K562 treated with DMSO at 1 percent for 24 hours (cell line): ENCODE measurements around the gene B3GALT6. TPM values are rescaled to one million over a fixed set of nuclear protein-coding genes. Genes with fewer than 3 reads are reported as not detected.

Experiments
- total RNA-seq: library from RNA; unstranded; fragments of 300-600 nt; gene quantifications from 2 replicates; pipeline ENCODE4 v1.2.3, GENCODE V29; 2022; ENCODE audit warnings: low read depth; ENCODE audit not compliant: insufficient read depth

The B3GALT6 gene
- total RNA-seq: 17.9 and 21.2 TPM in 2 replicates

DNA sequence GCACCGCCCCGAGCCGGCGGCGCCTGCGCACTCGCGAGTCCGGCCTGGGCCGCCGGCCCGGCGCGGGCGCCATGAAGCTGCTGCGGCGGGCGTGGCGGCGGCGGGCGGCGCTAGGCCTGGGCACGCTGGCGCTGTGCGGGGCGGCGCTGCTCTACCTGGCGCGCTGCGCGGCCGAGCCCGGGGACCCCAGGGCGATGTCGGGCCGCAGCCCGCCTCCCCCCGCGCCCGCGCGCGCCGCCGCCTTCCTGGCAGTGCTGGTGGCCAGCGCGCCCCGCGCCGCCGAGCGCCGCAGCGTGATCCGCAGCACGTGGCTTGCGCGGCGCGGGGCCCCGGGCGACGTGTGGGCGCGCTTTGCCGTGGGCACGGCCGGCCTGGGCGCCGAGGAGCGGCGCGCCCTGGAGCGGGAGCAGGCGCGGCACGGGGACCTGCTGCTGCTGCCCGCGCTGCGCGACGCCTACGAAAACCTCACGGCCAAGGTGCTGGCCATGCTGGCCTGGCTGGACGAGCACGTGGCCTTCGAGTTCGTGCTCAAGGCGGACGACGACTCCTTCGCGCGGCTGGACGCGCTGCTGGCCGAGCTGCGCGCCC is at the start of gene B3GALT6:
Gene B3GALT6, plus strand, starts transcription at position 30 of the 588 bp plus-strand sequence. Its CDS starts 42 bp downstream, at position 72.

DNA sequence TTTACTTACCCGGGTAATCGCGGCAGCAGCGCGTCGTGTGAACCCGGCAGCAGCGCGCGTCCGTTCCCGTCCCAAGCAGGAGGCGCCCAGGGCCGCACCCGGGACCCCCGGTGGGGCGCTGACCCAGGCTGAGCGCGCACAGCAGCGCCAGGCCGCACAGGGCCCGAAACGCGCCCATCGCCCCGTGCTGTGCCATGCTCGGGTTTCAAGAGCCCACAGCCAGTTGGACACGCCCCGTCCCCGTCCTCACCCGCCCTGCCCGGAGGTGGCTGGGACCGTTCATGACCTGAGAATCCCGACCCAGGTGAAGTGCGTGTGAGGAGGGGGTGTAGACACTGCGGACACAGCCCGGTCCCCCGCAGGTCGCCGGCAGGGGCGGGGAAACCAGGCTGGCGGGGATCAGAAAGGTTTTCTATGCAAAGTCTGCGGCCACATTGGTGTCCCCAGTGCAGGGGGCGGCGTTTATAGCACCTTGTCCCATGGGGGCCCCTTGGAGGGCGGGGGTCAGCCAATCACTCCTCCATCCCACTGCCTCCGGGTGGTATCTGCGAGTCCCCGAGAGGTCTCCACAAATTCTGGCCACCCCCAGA is 25.6 kb upstream of the B3GALT6 start, which contains the start of gene TNFRSF18:
Gene TNFRSF18, minus strand, starts transcription at position 217 of the 590 bp plus-strand sequence. Its CDS starts 21 bp downstream, at position 196.

DNA sequence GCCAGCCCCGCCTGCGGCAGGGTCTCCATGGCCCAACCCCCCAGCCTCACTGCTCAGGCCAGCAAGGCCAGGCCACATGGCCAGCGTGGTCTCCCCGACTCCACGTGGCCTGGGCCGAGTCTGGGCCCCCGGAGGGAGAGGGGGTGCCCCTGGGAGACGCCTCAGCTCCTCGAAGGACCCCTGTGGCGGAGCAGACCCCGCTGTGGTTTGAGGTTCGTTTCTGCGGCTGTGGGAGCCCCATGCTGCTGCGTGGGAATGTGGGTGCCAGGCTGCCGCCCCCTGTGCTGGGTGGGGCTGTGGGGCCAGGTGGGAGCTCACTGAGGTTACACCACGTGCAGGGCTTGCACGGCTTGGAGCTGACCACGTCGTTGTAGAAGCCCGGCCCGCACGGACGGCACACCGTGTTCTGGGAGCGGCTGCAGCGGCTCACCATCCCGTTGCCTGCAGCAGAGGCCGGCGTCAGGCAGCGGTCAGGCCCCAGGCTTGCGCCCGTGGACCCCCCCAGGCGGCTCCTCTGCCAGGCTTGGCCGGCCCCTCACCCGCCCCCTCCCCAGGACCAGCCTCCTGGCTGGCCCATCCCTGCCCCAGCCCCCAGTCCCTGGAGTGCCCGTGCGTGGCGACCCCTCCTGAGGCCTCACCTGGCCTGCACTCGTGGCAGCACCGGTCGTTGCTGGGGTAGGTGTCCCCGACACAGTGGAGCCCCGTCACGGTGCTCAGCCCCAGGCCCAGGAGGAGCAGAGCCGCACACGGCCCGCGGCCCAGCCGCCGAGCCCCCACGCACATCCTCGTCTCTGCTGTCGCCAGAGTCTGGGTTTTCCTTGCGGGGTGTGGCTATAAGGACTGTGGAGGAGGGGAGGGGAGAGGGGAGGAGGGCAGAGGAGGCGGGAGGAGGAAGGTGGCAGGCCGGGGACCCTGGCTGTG is 18.4 kb upstream of the B3GALT6 start, which contains the start of gene TNFRSF4:
Gene TNFRSF4, minus strand, starts transcription at position 809 of the 921 bp plus-strand sequence. Its CDS starts 26 bp downstream, at position 783.

DNA sequence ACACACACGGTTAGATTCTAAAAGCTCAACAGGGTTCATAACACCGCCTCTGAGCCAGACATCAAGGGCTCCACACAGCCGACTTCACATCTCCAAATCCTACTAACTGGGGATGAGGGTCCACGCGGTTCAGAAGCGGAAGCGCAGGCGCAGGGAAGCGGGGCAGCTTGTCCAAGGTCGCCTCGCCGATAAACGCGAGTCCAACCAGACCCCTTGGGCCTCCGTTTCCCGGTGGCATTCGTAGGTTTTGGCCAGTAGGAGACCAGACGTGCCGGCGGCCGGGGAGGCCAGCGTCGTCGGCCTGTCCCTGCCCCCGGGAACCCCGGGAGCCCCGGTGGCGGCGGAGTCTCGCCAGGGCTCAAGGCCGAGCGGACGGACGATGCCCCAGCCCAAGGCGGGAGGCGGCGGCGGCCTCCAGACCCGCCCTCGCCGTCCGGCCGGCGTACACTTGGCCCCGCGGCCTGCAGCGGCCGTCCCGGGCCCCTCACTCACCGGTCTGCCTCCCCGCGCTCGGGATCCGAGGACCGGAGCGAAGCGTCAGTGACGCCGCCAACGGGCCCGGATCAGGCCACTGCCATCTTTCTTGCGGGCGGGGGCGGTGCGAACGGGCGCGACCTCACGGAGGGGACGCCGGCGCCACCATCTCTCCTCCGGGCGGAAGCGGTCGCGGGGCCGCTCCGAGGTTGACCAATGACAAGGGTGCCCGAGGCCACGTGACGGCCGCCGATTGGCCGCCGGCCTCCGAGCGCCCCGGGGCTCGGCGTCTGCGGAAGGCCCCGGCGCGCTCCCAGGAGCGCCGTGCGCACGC is 433 bp upstream of the B3GALT6 start, which contains the start of gene SDF4:
Gene SDF4, minus strand, starts transcription at position 602 of the 808 bp plus-strand sequence. CDS start 3,229 bp downstream, outside the sequence.

DNA sequence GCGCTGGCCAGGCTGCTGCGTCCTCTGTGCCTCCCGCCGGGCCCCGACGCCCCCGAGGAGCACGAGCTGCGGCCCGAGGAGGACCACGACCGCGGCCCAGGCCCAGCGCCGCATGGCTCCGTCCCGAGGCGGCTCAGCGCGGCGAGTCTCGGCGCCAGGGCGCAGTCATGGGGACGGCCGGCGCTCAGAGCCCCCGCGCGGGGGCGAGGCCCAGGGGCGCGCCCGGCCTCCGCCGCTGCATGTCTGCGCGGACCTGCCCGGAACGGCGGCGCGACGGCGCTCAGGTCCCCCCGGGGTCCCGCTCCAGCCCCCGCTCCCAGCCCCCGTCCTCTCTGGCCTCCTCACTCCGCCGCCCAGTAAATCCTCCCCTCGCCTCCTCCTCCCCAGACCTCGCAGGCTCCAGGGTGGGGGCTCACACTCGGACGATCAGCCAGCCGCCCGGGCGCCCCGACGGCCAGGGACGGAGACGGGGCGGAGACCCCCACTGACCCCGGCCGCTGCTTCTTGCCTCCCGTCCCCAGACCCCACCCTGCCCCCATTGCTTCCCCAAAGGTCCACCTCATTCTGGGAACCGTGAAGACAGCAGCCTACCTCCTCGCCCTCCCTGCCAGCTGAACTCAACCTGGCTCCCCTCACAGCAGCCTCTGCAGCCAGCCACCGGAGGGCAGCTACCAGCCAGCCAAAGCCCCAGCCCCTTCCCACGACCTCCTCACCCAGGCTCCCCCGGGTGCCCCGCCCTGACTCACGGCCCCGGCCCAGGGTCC is 14.7 kb downstream of the B3GALT6 start, which contains the start of gene C1QTNF12:
Gene C1QTNF12, minus strand, starts transcription at position 146 of the 764 bp plus-strand sequence. Its CDS starts 32 bp downstream, at position 114.

DNA sequence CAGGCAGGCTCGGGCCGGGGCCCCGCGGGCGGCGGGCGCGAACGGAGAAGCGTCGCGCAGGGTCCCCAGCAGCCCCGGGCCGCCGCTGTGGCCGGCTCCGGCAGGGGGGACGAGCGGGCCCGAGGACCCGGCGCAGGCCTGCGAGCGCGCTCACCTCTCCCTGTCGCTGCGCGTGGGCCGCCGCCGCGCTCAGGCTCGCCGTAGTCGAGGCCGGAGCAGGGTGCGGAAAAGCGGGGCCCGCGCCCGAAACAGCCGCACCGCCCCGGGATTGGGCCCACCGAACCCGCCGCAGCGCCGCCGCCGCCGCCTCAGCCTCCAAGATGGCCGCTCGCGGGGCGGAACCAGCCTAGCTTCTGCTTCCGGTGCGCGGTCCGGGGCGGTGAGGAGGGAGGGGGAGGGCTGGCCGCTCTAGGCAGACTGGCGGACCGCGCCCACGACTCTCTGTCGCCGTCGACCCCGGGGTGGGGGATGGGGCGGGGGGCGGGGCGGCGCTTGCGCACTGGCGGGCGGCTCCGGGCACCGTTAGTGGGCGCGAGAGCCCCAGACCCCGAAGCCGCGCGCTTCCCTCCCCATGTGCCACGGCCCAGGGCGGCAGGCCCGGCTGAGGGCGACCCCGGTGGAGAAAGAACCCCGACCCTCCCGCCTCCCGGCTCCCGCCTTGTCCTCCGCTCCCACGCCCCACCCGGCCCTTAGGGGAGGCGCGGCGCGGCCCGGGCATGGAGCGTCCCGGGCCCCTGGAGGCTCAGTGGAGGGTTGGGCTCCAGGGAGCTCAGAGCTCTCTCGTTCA is 41.7 kb downstream of the B3GALT6 start, which contains the start of gene UBE2J2:
Gene UBE2J2, minus strand, starts transcription at position 343 of the 787 bp plus-strand sequence. CDS start 5,862 bp downstream, outside the sequence.

Other genes with a start within 250 kb of the B3GALT6 start
- gene HES4, start 232.1 kb upstream of the B3GALT6 start, total RNA-seq: 27.9 and 28.9 TPM in 2 replicates
- 110 and 141 TPM in 2 replicates for gene ISG15, start 218.7 kb upstream of the B3GALT6 start, total RNA-seq
- gene AGRN, start 212.1 kb upstream of the B3GALT6 start, total RNA-seq: 83.0 and 97.6 TPM in 2 replicates
- gene RNF223, start 157.9 kb upstream of the B3GALT6 start, total RNA-seq: not detected in 2 replicates
- gene C1orf159, start 116.1 kb upstream of the B3GALT6 start, total RNA-seq: 20.6 and 26.3 TPM in 2 replicates
- gene TTLL10, start 58.4 kb upstream of the B3GALT6 start, total RNA-seq: not detected in 2 replicates
- not detected in 2 replicates for gene TNFRSF18, start 25.6 kb upstream of the B3GALT6 start, total RNA-seq
- 0.75 and 1.9 TPM in 2 replicates for gene TNFRSF4, start 18.1 kb upstream of the B3GALT6 start, total RNA-seq
- 276 and 297 TPM in 2 replicates for gene SDF4, start 236 bp upstream of the B3GALT6 start, total RNA-seq
- 1.9 and 2.5 TPM in 2 replicates for gene C1QTNF12, start 14.5 kb downstream of the B3GALT6 start, total RNA-seq
- gene UBE2J2, start 41.6 kb downstream of the B3GALT6 start, total RNA-seq: 114 and 118 TPM in 2 replicates
- 3.8 TPM in 2 replicates for gene SCNN1D, start 48.2 kb downstream of the B3GALT6 start, total RNA-seq
- 52.1 and 55.0 TPM in 2 replicates for gene ACAP3, start 75.7 kb downstream of the B3GALT6 start, total RNA-seq
- gene PUSL1, start 76.4 kb downstream of the B3GALT6 start, total RNA-seq: 69.9 and 85.1 TPM in 2 replicates
- 216 and 263 TPM in 2 replicates for gene INTS11, start 92.4 kb downstream of the B3GALT6 start, total RNA-seq
- gene CPTP, start 92.6 kb downstream of the B3GALT6 start, total RNA-seq: 45.4 and 53.2 TPM in 2 replicates
- gene TAS1R3, start 99.0 kb downstream of the B3GALT6 start, total RNA-seq: 0.57 and 0.95 TPM in 2 replicates
- 103 and 116 TPM in 2 replicates for gene DVL1, start 117.2 kb downstream of the B3GALT6 start, total RNA-seq
- gene MXRA8, start 126.3 kb downstream of the B3GALT6 start, total RNA-seq: 13.8 and 17.2 TPM in 2 replicates
- 342 and 344 TPM in 2 replicates for gene AURKAIP1, start 143.0 kb downstream of the B3GALT6 start, total RNA-seq
- 98.9 and 121 TPM in 2 replicates for gene CCNL2, start 167.1 kb downstream of the B3GALT6 start, total RNA-seq
- 141 and 157 TPM in 2 replicates for gene MRPL20, start 175.1 kb downstream of the B3GALT6 start, total RNA-seq
- gene ANKRD65, start 189.0 kb downstream of the B3GALT6 start, total RNA-seq: not detected in 2 replicates
- gene VWA1, start 203.5 kb downstream of the B3GALT6 start, total RNA-seq: 22.4 and 26.0 TPM in 2 replicates
- gene ATAD3C, start 217.5 kb downstream of the B3GALT6 start, total RNA-seq: 0.24 TPM in 1 of 2 replicates, not detected in the other
- gene ATAD3B, start 239.5 kb downstream of the B3GALT6 start, total RNA-seq: 24.3 and 26.9 TPM in 2 replicates